Endodermal cell (in vitro differentiated cells): ENCODE data around the gene DKK3. TPM values are rescaled to one million over a fixed set of nuclear protein-coding genes. Genes with fewer than 3 reads are reported as not detected.

Experiments used
- DNase-seq: peaks from one replicate; pipeline ENCODE4 v3.0.0-alpha.2; 2017
- H3K27ac ChIP-seq: 2 replicates; pipeline ENCODE4 v1.5.1; 2013; ENCODE audit warnings: mild to moderate bottlenecking, low read depth, low read length, moderate library complexity
- H3K27me3 ChIP-seq: 2 replicates; pipeline ENCODE4 v1.6.1; 2013; ENCODE audit warnings: mild to moderate bottlenecking, low read length, moderate library complexity; ENCODE audit not compliant: insufficient read depth, control insufficient read depth, poor library complexity, severe bottlenecking
- H3K36me3 ChIP-seq: 2 replicates; pipeline ENCODE4 v1.7.0; 2013; ENCODE audit warnings: mild to moderate bottlenecking, low read length, moderate library complexity; ENCODE audit not compliant: control insufficient read depth, insufficient read depth
- H3K4me1 ChIP-seq: one replicate; pipeline ENCODE4 v1.7.0; 2013; ENCODE audit warnings: low read length; ENCODE audit not compliant: control insufficient read depth, insufficient read depth
- H3K4me3 ChIP-seq: 2 replicates; pipeline ENCODE4 v1.5.1; 2013; ENCODE audit warnings: mild to moderate bottlenecking, low read length, moderate library complexity
- H3K9ac ChIP-seq: 2 replicates; pipeline ENCODE4 v1.6.1; 2013; ENCODE audit warnings: mild to moderate bottlenecking, low read length, moderate library complexity; ENCODE audit not compliant: poor library complexity, severe bottlenecking; ENCODE audit errors: extremely low read depth
- H3K9me3 ChIP-seq: 2 replicates; pipeline ENCODE4 v1.6.1; 2013; ENCODE audit warnings: mild to moderate bottlenecking, low read length, moderate library complexity; ENCODE audit not compliant: control insufficient read depth
- H3K27ac Mint-ChIP-seq: 2 replicates; pipeline ENCODE4 v1.8.0; 2020; ENCODE audit warnings: mixed read lengths
- H3K27me3 Mint-ChIP-seq: 2 replicates; pipeline ENCODE4 v1.8.0; 2021; ENCODE audit warnings: mild to moderate bottlenecking, mixed read lengths; ENCODE audit not compliant: insufficient read depth
- H3K36me3 Mint-ChIP-seq: 2 replicates; pipeline ENCODE4 v1.8.0; 2020; ENCODE audit warnings: low read depth, mixed read lengths
- H3K4me1 Mint-ChIP-seq: 2 replicates; pipeline ENCODE4 v1.8.0; 2020; ENCODE audit warnings: mixed read lengths
- H3K4me3 Mint-ChIP-seq: 2 replicates; pipeline ENCODE4 v1.8.0; 2020; ENCODE audit warnings: mild to moderate bottlenecking, moderate library complexity, mixed read lengths
- H3K9me3 Mint-ChIP-seq: 2 replicates; pipeline ENCODE4 v1.8.0; 2020; ENCODE audit warnings: mild to moderate bottlenecking, mixed read lengths
- CTCF ChIP-seq: fragments of 200-600 bp; sonication (generic); conservative IDR thresholded peaks from 2 replicates; pipeline ENCODE4 v1.5.0; 2021; ENCODE audit warnings: antibody characterized with exemption, mild to moderate bottlenecking
- WGBS, 2 experiments: methylation state at CpG; one replicate each; pipeline versions ENCODE4 v1.1.5 to v1.1.7; 2013; ENCODE audit warnings: missing lambda C conversion rate in 2 of 2, mixed read lengths in 1 of 2; ENCODE audit not compliant: insufficient coverage in 1 of 2, insufficient read length in 1 of 2; 5-methylcytosine and 5-hydroxymethylcytosine counted together
- total RNA-seq, 2 donors: library from RNA; stranded (reverse); fragmentation: NEBNext Ultra II Directional in 1 of 2; extraction: Animal tissue kit (Norgen Biotek cat#: 25700) in 1 of 2; gene quantifications; 2 replicates in 1 of 2; 3 replicates in 1 of 2; pipeline ENCODE4 v1.2.1, GENCODE V29; 2021

Gene DKK3
- total RNA-seq, 2 donors from 2014 or later, result 18.8 to 42.6 TPM

- TF ChIP-seq CTCF, result no peak
- 96 to 97% methylated on average over 7 of the region's 7 CpGs for WGBS, 2 experiments
- H3K4me3 ChIP-seq, result no peak overlapping the region
- no peak overlapping the region for H3K27ac ChIP-seq
- Mint-ChIP-seq H3K4me1 (peaks cover 12% of the 10 kb centered on the region), H3K4me3 (no peak overlapping the region), H3K27me3 (peaks cover 35% of the 10 kb centered on the region), H3K27ac (no peak overlapping the region), H3K36me3 (peaks cover 8% of the 10 kb centered on the region), H3K9me3 (no peaks in the 10 kb centered on the region)
- no peaks in the 10 kb centered on the region for H3K9me3 ChIP-seq
- H3K4me1 ChIP-seq, result peaks cover 4% of the 10 kb centered on the region
- H3K36me3 ChIP-seq, result peaks cover 15% of the 10 kb centered on the region
- no peak for DNase-seq
- peaks cover 36% of the 10 kb centered on the region for H3K27me3 ChIP-seq
- H3K9ac ChIP-seq, result no peak overlapping the region
Observed at GRCh38 chr11:12006552-12007229, 1.7 kb downstream of the DKK3 start.

DNA sequence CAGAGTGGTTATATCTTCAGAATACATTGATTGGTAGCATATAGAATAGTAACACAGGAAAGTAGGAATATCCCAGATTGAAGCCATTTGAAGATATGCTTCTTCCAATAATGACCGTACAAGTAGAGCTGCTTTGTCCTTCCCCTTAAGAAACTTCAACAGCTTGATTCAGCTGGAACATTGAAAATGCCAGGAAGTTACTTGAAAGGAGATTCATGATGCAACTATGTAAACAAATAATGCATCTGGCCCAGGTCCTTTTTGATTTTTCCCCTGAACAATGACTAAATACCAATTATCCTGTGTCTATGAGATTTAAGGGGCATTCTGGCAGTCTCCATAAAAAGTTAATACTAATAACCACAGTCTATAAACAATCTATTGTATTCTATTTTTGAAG, 3.0 kb downstream of the DKK3 start:
- TF ChIP-seq CTCF, result no peak
- Mint-ChIP-seq H3K4me3 (no peak overlapping the region), H3K36me3 (peaks cover 18% of the 10 kb centered on the region), H3K4me1 (peaks cover 12% of the 10 kb centered on the region), H3K27me3 (peaks cover 25% of the 10 kb centered on the region), H3K9me3 (no peaks in the 10 kb centered on the region), H3K27ac (no peak overlapping the region)
- Histone ChIP-seq H3K27ac (no peak overlapping the region), H3K4me1 (peaks cover 4% of the 10 kb centered on the region), H3K4me3 (no peak overlapping the region), H3K9ac (no peak overlapping the region), H3K9me3 (no peaks in the 10 kb centered on the region), H3K36me3 (peaks cover 26% of the 10 kb centered on the region), H3K27me3 (peaks cover 24% of the 10 kb centered on the region)
- WGBS, 2 experiments, result 96 to 100% methylated on average over 1 of the region's 1 CpG
- no peak for DNase-seq

DNA sequence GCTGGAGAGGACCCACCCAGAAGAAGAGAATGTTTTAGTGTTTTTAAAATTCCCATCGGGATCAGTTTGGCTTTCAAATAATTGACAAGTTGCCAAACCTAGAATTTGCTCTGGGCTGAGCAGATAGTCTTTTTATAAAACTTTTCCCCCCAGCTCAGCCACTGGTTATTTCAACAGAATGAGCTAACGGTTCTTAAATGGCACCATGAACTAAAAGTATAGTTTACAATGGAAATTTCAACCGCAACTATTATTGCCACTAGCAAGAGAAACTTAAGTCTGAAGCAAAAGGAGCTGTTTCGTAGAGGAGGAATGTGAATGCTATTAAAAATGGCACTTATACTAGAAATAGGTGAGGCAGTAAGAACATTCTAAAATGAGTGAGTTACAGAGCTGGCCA, 3.4 kb downstream of the DKK3 start:
- Mint-ChIP-seq H3K36me3 (peaks cover 18% of the 10 kb centered on the region), H3K4me3 (no peak overlapping the region), H3K27me3 (peaks cover 20% of the 10 kb centered on the region)

More for the DNA sequence above, 3.4 kb downstream of the DKK3 start:
- Mint-ChIP-seq H3K4me1 (peaks cover 12% of the 10 kb centered on the region), H3K9me3 (no peaks in the 10 kb centered on the region), H3K27ac (no peak overlapping the region)
- Histone ChIP-seq H3K9me3 (no peaks in the 10 kb centered on the region), H3K36me3 (peaks cover 26% of the 10 kb centered on the region), H3K27me3 (peaks cover 20% of the 10 kb centered on the region), H3K4me3 (no peak overlapping the region), H3K4me1 (peaks cover 4% of the 10 kb centered on the region), H3K9ac (no peak overlapping the region), H3K27ac (no peak overlapping the region)
- DNase-seq, result no peak
- TF ChIP-seq CTCF, result no peak
- 92 to 96% methylated on average over 3 to 4 of the region's 4 CpGs for WGBS, 2 experiments
